GM18498 (cell line): ENCODE results near the gene DMBT1.

ENCODE experiments used
- ATAC-seq: cut with Tn5 transposase; IDR thresholded peaks from one replicate; pipeline ENCODE4 v1.9.1; 2021; ENCODE audit warnings: mild to moderate bottlenecking, moderate library complexity; ENCODE audit not compliant: unreplicated experiment

DMBT1 gene

DNA sequence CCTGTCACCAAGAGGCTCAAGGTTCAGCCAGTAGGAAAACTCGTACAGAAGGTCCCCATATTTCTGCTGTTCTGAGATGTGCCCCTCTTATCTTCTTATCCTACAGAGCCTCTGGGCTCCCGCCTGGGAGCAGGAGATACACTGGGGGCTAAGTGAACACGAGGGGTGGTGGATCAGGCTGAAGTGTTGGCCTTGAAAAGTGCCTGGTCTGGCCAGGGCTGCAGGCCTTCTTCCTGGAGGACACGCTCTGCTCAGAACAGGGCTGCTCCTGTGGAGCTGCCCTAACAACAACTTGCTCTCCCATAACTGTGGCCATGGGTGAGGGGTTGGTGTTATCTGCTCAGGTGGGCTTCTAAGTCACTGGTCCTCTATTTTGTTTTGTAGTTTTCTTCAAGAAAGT, 105.4 kb downstream of the DMBT1 start:
- ATAC-seq = no peak

DNA sequence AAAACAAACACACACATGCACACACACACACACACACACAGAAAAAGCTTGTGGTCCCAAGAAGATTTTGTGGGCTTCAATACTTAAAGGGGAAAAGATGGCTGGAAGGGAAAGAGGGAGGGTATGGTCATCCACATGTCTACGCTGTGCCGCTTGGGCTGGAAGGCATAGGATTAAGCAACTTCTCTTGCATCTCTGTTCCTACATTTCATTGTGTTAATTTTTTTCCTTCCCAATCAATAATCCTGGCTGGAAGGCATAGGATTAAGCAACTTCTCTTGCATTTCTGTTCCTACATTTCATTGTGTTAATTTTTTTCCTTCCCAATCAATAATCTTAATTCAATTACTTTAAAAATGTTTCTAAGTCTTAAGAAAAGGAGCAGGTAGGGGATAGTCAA, 108.5 kb downstream of the DMBT1 start:
- no peak for ATAC-seq

DNA sequence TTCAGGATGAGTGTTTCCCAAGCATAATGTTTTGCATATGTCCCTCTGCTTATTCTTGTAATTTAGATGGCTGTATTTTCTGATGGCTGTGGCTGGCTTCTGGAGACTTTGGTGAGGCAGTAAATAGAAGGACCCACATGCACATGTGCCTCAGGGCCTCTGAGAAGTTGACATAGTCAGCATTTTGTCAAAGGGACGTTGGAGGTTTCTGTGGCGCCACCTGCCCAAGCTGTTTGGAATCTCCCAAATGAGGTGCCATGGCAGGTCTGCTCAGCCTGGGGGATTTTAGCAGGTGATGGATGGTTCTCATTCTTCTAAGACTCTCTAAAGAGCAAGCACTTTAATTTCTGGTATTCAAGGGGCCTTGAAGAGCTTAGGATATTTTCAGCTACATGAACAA, 109.3 kb downstream of the DMBT1 start:
- ATAC-seq = no peak

DNA sequence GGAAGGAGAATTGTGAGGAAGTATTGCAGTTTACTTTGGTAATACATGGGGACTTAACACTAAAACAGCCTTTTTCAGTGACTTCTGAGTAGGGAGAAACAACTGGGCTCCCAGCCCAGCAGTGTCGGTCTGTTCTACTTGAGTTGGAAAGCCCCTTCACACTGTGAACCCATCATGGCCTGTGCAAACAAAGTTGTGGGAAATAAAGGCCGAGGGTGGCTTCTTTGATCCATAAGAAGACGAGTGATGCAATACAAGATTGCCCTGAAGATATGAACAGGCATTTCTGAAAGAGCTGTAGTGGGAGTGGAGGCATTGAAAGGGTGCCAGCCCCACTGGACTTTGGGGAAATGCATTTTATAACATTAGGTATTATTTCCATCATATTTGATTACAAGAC, 110.8 kb downstream of the DMBT1 start:
- no peak for ATAC-seq

DNA sequence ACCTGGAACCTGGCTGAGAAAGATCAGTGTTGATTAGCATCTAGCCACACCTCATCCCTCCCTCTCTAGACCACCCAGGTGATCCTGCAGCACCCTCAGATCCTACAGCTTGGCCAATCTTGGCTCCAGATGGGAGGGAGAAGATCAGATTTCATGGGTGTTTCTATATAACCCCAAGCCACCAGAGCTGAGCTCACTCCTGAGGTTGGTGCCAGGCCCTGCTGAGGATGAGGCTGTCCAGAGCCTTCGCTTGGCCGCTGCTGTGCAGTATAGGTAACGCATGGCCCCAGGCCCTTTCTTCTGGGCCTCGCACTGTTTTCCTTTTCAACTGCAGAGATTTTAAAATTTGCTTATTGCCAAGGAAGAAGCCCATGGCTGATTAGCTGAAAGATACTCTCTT, 112.1 kb downstream of the DMBT1 start:
- no peak for ATAC-seq

DNA sequence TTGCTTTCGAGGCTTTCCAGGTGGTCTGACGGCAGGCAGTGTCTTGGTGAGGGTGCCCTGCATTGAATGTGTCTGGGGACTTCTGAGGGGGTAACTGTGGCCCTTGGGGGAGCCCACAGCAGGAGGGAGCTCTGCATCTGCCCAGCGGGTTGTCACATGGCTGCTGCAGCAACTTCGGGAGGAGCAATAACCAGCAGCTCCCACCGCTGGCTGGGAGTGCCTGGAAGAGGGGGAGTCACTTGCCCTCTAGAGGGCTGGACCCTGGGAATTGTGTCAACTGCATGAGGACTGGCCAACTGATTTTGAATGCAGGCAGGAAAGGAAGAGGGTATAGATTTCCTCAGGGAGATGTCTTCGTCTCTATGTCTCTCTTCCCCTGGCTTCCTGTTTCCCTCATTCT, 112.7 kb downstream of the DMBT1 start:
- no peak for ATAC-seq

DNA sequence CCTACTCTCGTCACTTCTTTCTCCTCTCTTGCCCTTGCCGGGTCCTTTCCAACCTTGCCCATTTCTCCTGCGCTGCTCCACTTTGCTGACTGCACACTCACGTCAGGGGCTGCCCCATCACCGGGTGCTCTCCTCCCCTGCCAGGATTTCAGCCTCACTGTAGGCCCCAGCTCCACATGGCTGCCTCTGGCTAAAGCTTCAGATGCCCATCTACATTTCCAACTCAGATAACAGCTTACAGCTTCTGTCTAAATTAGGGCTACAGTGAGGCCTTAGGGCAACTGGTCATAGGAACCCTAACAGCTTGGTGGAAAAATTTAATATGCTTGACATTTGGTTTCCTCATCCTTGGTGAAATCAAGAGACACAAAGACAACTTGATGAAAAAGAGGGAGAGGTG, 113.2 kb downstream of the DMBT1 start:
- no peak for ATAC-seq

DNA sequence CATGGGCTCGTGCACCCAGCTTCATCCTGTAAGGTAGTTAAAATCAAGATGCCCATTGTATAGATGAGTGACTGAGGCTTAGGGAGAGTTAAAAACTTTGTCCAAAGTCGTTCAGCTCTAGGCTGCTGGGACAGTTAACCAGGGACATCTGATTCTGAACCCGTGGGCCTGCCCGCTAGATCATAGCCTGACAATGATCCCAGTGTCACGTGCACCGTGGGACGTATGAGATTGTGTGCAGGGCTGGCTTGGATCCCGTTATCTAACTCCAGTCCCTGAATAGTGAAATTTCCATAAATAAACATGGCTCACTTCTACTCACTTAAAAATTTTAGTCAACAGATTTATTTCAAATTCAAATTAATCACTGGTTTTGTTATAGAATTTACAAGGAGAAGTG, 114.2 kb downstream of the DMBT1 start:
- no peak for ATAC-seq

DNA sequence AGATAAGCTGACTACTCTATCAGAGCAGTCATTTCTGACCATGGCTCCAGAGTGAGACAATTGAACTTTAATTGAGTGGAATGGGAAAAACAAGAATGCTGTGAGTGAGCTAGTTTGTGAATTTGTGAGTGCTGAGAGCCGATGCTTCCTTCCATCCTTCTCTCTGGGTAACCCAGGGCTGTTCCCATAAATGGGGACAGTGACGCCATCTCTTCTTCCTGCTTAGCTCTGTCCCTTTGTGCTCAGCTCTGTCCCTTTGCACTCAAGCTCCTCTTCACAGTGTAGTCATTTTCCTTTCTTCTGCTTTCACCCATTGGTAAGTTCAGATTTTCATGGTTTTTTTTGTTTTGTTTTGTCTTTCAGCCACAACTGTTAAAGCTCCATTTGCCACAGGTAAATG, 114.7 kb downstream of the DMBT1 start:
- ATAC-seq = no peak

DNA sequence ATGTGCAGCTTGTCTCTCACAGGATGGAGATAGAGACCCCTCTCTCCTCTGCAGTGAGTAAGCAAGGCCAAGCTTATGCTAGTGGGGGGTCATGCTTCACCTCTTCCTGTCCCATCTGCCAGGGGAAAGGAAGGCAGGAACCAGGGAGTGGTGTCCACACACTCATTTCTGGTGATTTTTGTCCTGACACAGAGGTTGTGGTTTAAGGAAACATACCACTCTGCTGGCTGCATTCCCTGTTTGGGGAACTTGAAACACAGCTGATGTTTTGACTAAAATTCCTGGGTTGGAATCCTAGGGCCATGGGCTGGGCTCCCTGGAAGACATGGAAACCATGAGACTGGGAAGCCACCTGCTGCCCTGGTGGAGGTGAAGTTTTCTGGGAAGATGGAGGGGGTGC, 117.7 kb downstream of the DMBT1 start:
- ATAC-seq = no peak

DNA sequence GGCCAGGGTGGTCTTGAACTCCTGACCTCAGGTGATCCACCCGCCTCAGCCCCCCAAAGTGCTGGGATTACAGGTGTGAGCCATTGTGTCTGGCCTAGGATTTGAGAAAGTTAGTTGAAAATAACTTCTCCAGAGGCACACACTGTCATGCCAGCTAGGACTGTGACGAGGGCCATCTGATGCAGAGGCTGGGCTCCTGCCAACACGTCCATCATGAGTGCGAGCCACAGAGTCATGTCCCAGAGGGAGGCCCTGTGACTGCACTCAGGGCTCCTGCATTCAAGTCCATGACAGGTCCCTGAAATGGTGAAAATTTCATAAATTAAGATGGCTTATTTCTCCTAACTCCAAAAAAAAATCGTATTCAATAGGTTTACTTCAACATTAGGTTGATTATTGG, 122.0 kb downstream of the DMBT1 start:
- ATAC-seq = no peak

DNA sequence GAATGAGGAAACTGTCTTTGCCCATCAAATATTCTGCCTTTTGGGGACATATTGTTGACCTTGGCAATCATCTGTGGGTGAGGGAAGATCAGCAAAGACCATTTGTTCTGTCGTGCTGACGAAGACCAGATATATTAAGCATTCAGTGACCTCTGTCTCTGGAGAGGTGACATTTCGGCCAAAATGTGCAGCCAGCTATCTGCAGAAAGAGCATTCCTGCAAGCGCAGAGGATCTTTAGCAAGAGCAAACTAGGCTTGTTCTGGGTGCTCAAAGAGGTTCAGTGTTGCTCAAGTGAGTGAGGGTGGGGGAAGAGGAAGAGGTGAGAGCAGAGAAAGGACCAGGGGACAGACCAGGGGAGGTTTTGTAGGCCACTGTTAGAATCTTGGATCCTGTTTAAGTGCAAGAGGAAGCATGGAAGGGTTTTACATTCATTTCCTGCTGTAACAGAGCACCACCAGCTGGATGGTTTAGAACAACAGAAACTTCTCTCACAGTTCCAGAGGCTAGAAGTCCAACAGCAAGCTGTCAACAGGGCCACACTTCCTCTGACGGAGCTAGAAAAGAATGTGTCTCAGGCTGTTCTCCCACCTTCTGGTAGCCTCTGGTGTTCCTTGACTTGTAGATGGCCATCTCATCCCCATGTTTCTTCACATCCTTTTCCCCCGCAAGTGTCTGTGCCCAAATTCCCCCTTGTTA, 127.9 kb downstream of the DMBT1 start:
- no peak for ATAC-seq

DNA sequence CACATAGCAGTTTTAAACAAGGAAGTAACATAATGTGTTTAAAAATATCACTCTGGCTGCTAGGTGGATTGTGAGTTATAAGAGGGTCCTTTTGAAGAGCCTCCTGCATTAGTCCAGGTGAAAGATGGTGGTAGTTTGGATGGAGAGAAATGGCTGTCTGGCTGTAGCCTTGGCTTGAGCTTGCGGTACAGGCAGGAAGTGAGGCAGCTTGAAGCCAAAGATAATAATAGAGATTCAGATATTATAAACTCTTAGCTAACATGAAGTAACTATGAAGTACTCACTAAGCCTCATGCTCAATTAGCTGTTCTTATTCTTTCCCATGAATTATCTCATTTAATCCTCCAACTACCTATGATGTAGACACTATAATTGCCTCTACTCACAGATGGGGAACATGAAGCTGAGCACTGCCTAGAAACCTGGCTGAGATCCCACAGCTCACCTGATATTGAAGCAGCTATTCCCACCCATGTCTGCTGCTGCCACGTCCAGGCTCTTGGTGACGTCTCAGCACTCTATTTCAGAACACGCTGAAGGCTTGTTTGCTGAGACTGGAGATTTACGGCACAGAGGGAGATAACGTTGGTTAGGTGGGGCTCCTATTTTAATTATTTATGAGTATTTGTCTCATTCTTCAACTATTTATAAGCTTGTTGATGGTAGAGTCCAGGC, 128.7 kb downstream of the DMBT1 start:
- no peak for ATAC-seq

DNA sequence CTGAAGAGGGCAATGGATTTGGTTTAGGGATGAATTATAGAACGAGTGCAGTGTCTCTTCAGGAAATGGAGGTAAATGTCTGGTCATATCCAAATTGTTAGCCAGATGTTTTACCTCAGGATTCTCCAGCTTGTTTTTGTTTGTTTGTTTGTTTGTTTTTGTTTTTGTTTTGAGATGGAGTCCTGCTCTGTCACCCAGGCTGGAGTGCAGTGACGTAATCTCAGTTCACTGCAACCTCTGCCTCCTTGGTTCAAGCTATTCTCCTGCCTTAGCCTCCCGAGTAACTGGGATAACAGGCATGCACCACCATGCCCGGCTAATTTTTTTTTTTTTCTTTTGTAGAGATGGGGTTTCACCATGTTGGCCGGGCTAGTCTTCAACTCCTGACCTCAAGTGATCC, 132.2 kb downstream of the DMBT1 start:
- ATAC-seq = no peak
